Spleen (tissue), 11 donors: ENCODE measurements around the gene PRTG. TPM values are rescaled to one million over a fixed set of nuclear protein-coding genes. Genes with fewer than 3 reads are reported as not detected.

Experiments
- DNase-seq: peaks from one replicate; pipeline ENCODE4 v3.0.0-alpha.2; 2020
- H3K27ac ChIP-seq, 8 donors: fragments of 200-600 bp; sonication (generic) in 7 of 8; 1 replicate in 4 of 8; 2 replicates in 4 of 8; pipeline versions ENCODE4 v1.5.0 to v1.8.0; 2016 to 2021; ENCODE audit warnings: inconsistent platforms in 4 of 8, mild to moderate bottlenecking in 4 of 8, moderate library complexity in 1 of 8
- H3K27me3 ChIP-seq, 7 donors: fragments of 200-600 bp; sonication (generic) in 6 of 7; replicated peaks in 1 of 7; 1 replicate in 4 of 7; 2 replicates in 3 of 7; pipeline versions ENCODE4 v1.5.0 to v1.8.0; 2016 to 2021; ENCODE audit warnings: inconsistent platforms in 3 of 7, mild to moderate bottlenecking in 1 of 7
- H3K36me3 ChIP-seq, 6 donors: fragments of 200-600 bp; sonication (generic) in 5 of 6; 1 replicate in 4 of 6; 2 replicates in 2 of 6; pipeline versions ENCODE4 v1.5.0 to v1.8.0; 2016 to 2021; ENCODE audit warnings: inconsistent platforms in 2 of 6
- H3K4me1 ChIP-seq, 6 donors: fragments of 200-600 bp; sonication (generic) in 5 of 6; 1 replicate in 3 of 6; 2 replicates in 3 of 6; pipeline versions ENCODE4 v1.5.0 to v1.8.0; 2016 to 2021; ENCODE audit warnings: inconsistent platforms in 3 of 6
- H3K4me3 ChIP-seq, 8 donors: fragments of 200-600 bp; sonication (generic) in 7 of 8; 1 replicate in 4 of 8; 2 replicates in 4 of 8; pipeline versions ENCODE4 v1.5.0 to v1.8.0; 2016 to 2021; ENCODE audit warnings: inconsistent platforms in 4 of 8, mild to moderate bottlenecking in 4 of 8, moderate library complexity in 2 of 8
- H3K9me3 ChIP-seq, 8 donors: fragments of 200-600 bp; sonication (generic) in 7 of 8; 1 replicate in 4 of 8; 2 replicates in 4 of 8; pipeline versions ENCODE4 v1.5.0 to v1.8.0; 2016 to 2021; ENCODE audit warnings: inconsistent platforms in 4 of 8
- POLR2A ChIP-seq, 3 donors: fragments of 450-650 bp; IDR thresholded peaks; one replicate each; pipeline ENCODE4 v1.5.1; 2017; ENCODE audit warnings: antibody characterized with exemption in 3 of 3, mild to moderate bottlenecking in 1 of 3
- POLR2AphosphoS5 ChIP-seq, 3 donors: sonication (generic); formaldehyde crosslinking; IDR thresholded peaks; one replicate each; pipeline ENCODE4 v1.5.1; 2017; ENCODE audit warnings: antibody characterized with exemption in 3 of 3
- WGBS, 5 donors: extraction: QIAGEN DNeasy Blood & Tissue Kit in 3 of 5; methylation state at CpG; one replicate each; pipeline versions ENCODE4 v1.1.5 to v1.1.7; 2013 to 2018; 5-methylcytosine and 5-hydroxymethylcytosine counted together
- intact Hi-C: fragments of 100-400 bp; cut with DNase I; formaldehyde crosslinking; loops from one replicate; pipeline ENCODE4 v1.15.0; 2023; ENCODE audit warnings: low total_unique reads
- polyA plus RNA-seq, 3 donors: library from polyadenylated mRNA; stranded (reverse); fragments of 200-250 nt; gene quantifications; one replicate each; pipeline ENCODE4 v1.2.1, GENCODE V29; 2013
- small RNA-seq, 4 donors: library from RNA; depleted of rRNA; stranded (forward); fragments of <200 nt; gene quantifications; one replicate each; pipeline ENCODE3, GENCODE V24; 2016
- total RNA-seq, 7 donors: library from RNA; depleted of rRNA in 3 of 7; stranded (reverse); fragments of >200 nt in 3 of 7; fragmentation: NEBNext Ultra II Directional in 4 of 7; extraction: Animal tissue kit (Norgen Biotek cat#: 25700) in 4 of 7; gene quantifications; one replicate each; pipeline versions ENCODE4 v1.1.0 to v1.2.1, GENCODE V29; 2016 to 2021
- TF ChIP-seq, protein P1 (sequence below), 11 experiments: fragments of 200-600 bp in 7 of 11; fragments of 450-650 bp in 4 of 11; sonication (generic) in 4 of 11; IDR thresholded peaks in 8 of 11; conservative IDR thresholded peaks in 3 of 11; 1 replicate in 7 of 11; 2 replicates in 4 of 11; pipeline versions ENCODE4 v1.4.0 to v1.8.0; 2016 to 2021; ENCODE audit warnings: antibody characterized with exemption in 11 of 11, inconsistent platforms in 4 of 11, mild to moderate bottlenecking in 1 of 11
- donor health status: healthy with polysubstance abuse.
- donor health status: DM: no; HTN: no; CAD: no; lungs with moderate emphysema.
- donor health status: DM: no; HTN: no; CAD: no.
- donor health status: Bipolar disorder and iron deficiency.
- donor health status: healthy.
- donor health status: DM: no; HTN: no; CAD: no.
- donor health status: DM: yes; HTN: yes; CAD: no.

Gene PRTG
- total and polyA plus RNA-seq, 10 donors, result 0.02 to 1.4 (median 0.49) TPM

- H3K27ac ChIP-seq, result no peak overlapping the region
- no peak for TF ChIP-seq POLR2A (IDR thresholded peaks at IDR 0.05)
- TF ChIP-seq POLR2AphosphoS5 (IDR thresholded peaks at IDR 0.05), result no peak
- TF ChIP-seq, protein P1, sequence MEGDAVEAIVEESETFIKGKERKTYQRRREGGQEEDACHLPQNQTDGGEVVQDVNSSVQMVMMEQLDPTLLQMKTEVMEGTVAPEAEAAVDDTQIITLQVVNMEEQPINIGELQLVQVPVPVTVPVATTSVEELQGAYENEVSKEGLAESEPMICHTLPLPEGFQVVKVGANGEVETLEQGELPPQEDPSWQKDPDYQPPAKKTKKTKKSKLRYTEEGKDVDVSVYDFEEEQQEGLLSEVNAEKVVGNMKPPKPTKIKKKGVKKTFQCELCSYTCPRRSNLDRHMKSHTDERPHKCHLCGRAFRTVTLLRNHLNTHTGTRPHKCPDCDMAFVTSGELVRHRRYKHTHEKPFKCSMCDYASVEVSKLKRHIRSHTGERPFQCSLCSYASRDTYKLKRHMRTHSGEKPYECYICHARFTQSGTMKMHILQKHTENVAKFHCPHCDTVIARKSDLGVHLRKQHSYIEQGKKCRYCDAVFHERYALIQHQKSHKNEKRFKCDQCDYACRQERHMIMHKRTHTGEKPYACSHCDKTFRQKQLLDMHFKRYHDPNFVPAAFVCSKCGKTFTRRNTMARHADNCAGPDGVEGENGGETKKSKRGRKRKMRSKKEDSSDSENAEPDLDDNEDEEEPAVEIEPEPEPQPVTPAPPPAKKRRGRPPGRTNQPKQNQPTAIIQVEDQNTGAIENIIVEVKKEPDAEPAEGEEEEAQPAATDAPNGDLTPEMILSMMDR (IDR thresholded peaks at IDR 0.05 in 8 of 11, conservative IDR thresholded peaks at IDR 0.05 in 3 of 11), result no peak
- H3K4me3 ChIP-seq, result no peak overlapping the region
- H3K9me3 ChIP-seq, result peaks cover 0 to 24% (median 11%) of the 10 kb centered on the region in 8 donors
- no peaks in the 10 kb centered on the region for H3K4me1 ChIP-seq
- no peak for DNase-seq
- no peaks in the 10 kb centered on the region for H3K36me3 ChIP-seq
- H3K27me3 ChIP-seq, result no peaks in the 10 kb centered on the region
- 65 to 94% (median 78%) methylated on average over 3 of the region's 3 CpGs for WGBS, 5 donors
- intact Hi-C loops, result no loop called here
These were observed 180.4 kb downstream of the PRTG start for GRCh38 chr15:55562601-55563000.

Small RNA genes lying within 50 kb of the gene (small RNA-seq; reads per million reads assigned to genes)
- 0 reads per million in 4 donors for gene AC009997.1

Other genes starting within 250 kb of the PRTG start
- 1 to 10 TPM in 3 of 7 donors, under 1 TPM in 2, not detected in 2; 0.17 to 3.3 (median 1.4) TPM for gene DNAAF4, start 234.9 kb downstream of the PRTG start, total RNA-seq
- 1 to 10 TPM in 2 of 3 donors, under 1 TPM in 1; 0.85 to 1.3 (median 1.1) TPM for gene DNAAF4, start 234.9 kb downstream of the PRTG start, polyA plus RNA-seq
- gene PYGO1, start 154.8 kb downstream of the PRTG start, total RNA-seq, result 1 to 10 TPM in 5 of 7 donors, under 1 TPM in 2; 0.77 to 1.5 (median 1.1) TPM
- gene PYGO1, start 154.8 kb downstream of the PRTG start, polyA plus RNA-seq, result under 1 TPM; 0.11 to 0.32 (median 0.22) TPM